Liver (tissue), 9 donors: ENCODE results near the gene PGBD5. TPM values are rescaled to one million over a fixed set of nuclear protein-coding genes. Genes with fewer than 3 reads are reported as not detected.

ENCODE experiments used
- DNase-seq: peaks from one replicate; pipeline ENCODE4 v3.0.0-alpha.2; 2017; ENCODE audit warnings: low spot score
- H3K27ac ChIP-seq, 2 donors: one replicate each; pipeline ENCODE4 v1.7.0; 2013; ENCODE audit warnings: inconsistent platforms in 2 of 2, low read length in 2 of 2, control low read depth in 1 of 2, low read depth in 1 of 2, mild to moderate bottlenecking in 1 of 2
- H3K27me3 ChIP-seq, 4 donors: one replicate each; pipeline versions ENCODE4 v1.6.1 to v1.7.0; 2013; ENCODE audit warnings: low read length in 3 of 4, inconsistent platforms in 1 of 4, mild to moderate bottlenecking in 1 of 4, moderate library complexity in 1 of 4; ENCODE audit not compliant: control insufficient read depth in 4 of 4, insufficient read depth in 4 of 4
- H3K36me3 ChIP-seq, 4 donors: one replicate each; pipeline versions ENCODE4 v1.6.1 to v1.7.0; 2013; ENCODE audit warnings: low read length in 3 of 4, mild to moderate bottlenecking in 3 of 4, low read depth in 1 of 4, moderate library complexity in 1 of 4; ENCODE audit not compliant: control insufficient read depth in 4 of 4, insufficient read depth in 3 of 4
- H3K4me1 ChIP-seq, 4 donors: one replicate each; pipeline versions ENCODE4 v1.6.1 to v1.7.0; 2013; ENCODE audit warnings: low read length in 3 of 4, mild to moderate bottlenecking in 3 of 4, moderate library complexity in 1 of 4; ENCODE audit not compliant: control insufficient read depth in 4 of 4, insufficient read depth in 4 of 4
- H3K4me3 ChIP-seq, 3 donors: one replicate each; pipeline versions ENCODE4 v1.6.1 to v1.7.0; 2013; ENCODE audit warnings: low read length in 3 of 3, control low read depth in 1 of 3, low read depth in 1 of 3, mild to moderate bottlenecking in 1 of 3
- H3K9ac ChIP-seq, 2 donors: one replicate each; pipeline ENCODE4 v1.7.0; 2013; ENCODE audit warnings: low read length in 2 of 2, mild to moderate bottlenecking in 2 of 2, moderate library complexity in 2 of 2, control low read depth in 1 of 2, low read depth in 1 of 2
- H3K9me3 ChIP-seq, 4 donors: one replicate each; pipeline versions ENCODE4 v1.6.1 to v1.7.0; 2013; ENCODE audit warnings: low read length in 3 of 4; ENCODE audit not compliant: control insufficient read depth in 4 of 4
- EGR1 ChIP-seq, 2 donors: IDR thresholded peaks; 2 replicates each; pipeline ENCODE4 v1.6.1; 2016 to 2018; ENCODE audit warnings: antibody characterized with exemption in 2 of 2, low read depth in 2 of 2
- FOXA1 ChIP-seq: IDR thresholded peaks from 2 replicates; pipeline ENCODE4 v1.6.1; 2016; ENCODE audit warnings: antibody characterized with exemption
- FOXA2 ChIP-seq: IDR thresholded peaks from 2 replicates; pipeline ENCODE4 v1.6.1; 2016; ENCODE audit warnings: antibody characterized with exemption
- GABPA ChIP-seq, 2 donors: IDR thresholded peaks in 1 of 2; conservative IDR thresholded peaks in 1 of 2; 2 replicates each; pipeline ENCODE4 v1.6.1; 2016; ENCODE audit warnings: antibody characterized with exemption in 2 of 2, mild to moderate bottlenecking in 1 of 2, moderate library complexity in 1 of 2
- HNF4A ChIP-seq, 2 donors: conservative IDR thresholded peaks; 2 replicates each; pipeline ENCODE4 v1.6.1; 2016; ENCODE audit warnings: antibody characterized with exemption in 2 of 2, mild to moderate bottlenecking in 2 of 2
- HNF4G ChIP-seq: IDR thresholded peaks from 2 replicates; pipeline ENCODE4 v1.6.1; 2016; ENCODE audit warnings: antibody characterized with exemption
- JUND ChIP-seq, 2 donors: IDR thresholded peaks; 2 replicates each; pipeline ENCODE4 v1.6.1; 2016; ENCODE audit warnings: antibody characterized with exemption in 2 of 2
- NR2F2 ChIP-seq: IDR thresholded peaks from 2 replicates; pipeline ENCODE4 v1.6.1; 2016; ENCODE audit warnings: antibody characterized with exemption
- RAD21 ChIP-seq, 2 donors: IDR thresholded peaks; 2 replicates each; pipeline ENCODE4 v1.6.1; 2016; ENCODE audit warnings: antibody characterized with exemption in 2 of 2, mild to moderate bottlenecking in 2 of 2
- RXRA ChIP-seq, 2 donors: IDR thresholded peaks; 2 replicates each; pipeline ENCODE4 v1.6.1; 2017 to 2018; ENCODE audit warnings: antibody characterized with exemption in 2 of 2, mild to moderate bottlenecking in 1 of 2
- TAF1 ChIP-seq: conservative IDR thresholded peaks from 2 replicates; pipeline ENCODE4 v1.6.1; 2016; ENCODE audit warnings: antibody characterized with exemption, mild to moderate bottlenecking
- YY1 ChIP-seq: IDR thresholded peaks from 2 replicates; pipeline ENCODE4 v1.6.1; 2016; ENCODE audit warnings: antibody characterized with exemption, mild to moderate bottlenecking
- ZBTB33 ChIP-seq: IDR thresholded peaks from 2 replicates; pipeline ENCODE4 v1.6.1; 2016; ENCODE audit warnings: antibody characterized with exemption
- WGBS: extraction: QIAGEN DNeasy Blood & Tissue Kit; methylation state at CpG from one replicate; pipeline ENCODE4 v1.1.7; 2013; 5-methylcytosine and 5-hydroxymethylcytosine counted together
- polyA plus RNA-seq, 2 donors: library from polyadenylated mRNA; stranded (reverse) in 1 of 2; unstranded in 1 of 2; fragments of 200-250 nt in 1 of 2; fragments of >200 nt in 1 of 2; fragmentation: Nextera tagmentation in 1 of 2; extraction: Ambion mirVana in 1 of 2; gene quantifications; one replicate each; pipeline versions ENCODE4 v1.2.1 to v1.2.3, GENCODE V29; 2013 to 2015
- total RNA-seq, 2 donors: library from RNA; depleted of rRNA; stranded (reverse); fragments of >200 nt; gene quantifications; one replicate each; pipeline ENCODE4 v1.2.3, GENCODE V29; 2014
- TF ChIP-seq, protein P1 (sequence below): IDR thresholded peaks from 2 replicates; pipeline ENCODE4 v1.6.1; 2016; ENCODE audit warnings: antibody characterized with exemption, mild to moderate bottlenecking
- TF ChIP-seq, protein P2 (sequence below): fragments of 150-350 bp; IDR thresholded peaks from 2 replicates; pipeline ENCODE4 v1.5.1; 2017; ENCODE audit warnings: improper control_type of control experiment, low read depth, low read length; ENCODE audit not compliant: missing input control
- TF ChIP-seq, protein P3 (sequence below): IDR thresholded peaks from 2 replicates; pipeline ENCODE4 v1.6.1; 2016; ENCODE audit warnings: antibody characterized with exemption
- TF ChIP-seq, protein P4 (sequence below): IDR thresholded peaks from 2 replicates; pipeline ENCODE4 v1.6.1; 2016; ENCODE audit warnings: antibody characterized with exemption
- donor health status: healthy.
- donor health status: healthy.
- donor health status: healthy.
- donor health status: healthy.
- donor health status: healthy.

PGBD5 gene
- total and polyA plus RNA-seq, 4 donors, result 0.88 to 5.4 (median 2.7) TPM

DNA sequence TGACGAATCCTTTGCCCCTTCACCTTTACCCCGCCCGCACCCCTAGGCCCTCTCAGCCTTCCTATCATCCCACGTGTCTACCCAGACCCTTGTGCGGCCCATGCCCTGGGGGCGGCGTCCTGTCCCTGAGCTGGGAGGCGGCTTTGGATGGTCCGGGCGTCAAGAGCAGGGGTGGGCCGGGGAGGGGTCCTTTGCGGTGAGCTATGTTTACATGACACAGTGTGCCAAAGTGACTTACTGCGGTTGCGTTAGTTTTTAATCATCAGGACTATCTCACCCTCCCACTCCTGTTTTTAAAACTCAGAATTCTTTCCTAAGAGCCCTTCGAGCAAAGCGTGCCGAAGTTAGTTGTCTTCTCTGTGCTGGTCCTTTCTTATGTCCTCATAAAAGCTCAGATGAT, 144.6 kb downstream of the PGBD5 start:
- Histone ChIP-seq H3K27me3 (no peaks in the 10 kb centered on the region), H3K9me3 (no peaks in the 10 kb centered on the region), H3K36me3 (peaks cover 9 to 46% (median 27%) of the 10 kb centered on the region in 4 donors), H3K9ac (no peak overlapping the region), H3K27ac (no peak overlapping the region), H3K4me1 (peaks cover 0 to 4% (median 0%) of the 10 kb centered on the region in 4 donors), H3K4me3 (no peak overlapping the region)
- DNase-seq, result no peak
- no peak for TF ChIP-seq GABPA (IDR thresholded peaks at IDR 0.05 in 1 of 2, conservative IDR thresholded peaks at IDR 0.05 in 1 of 2)
- 85% methylated on average over 17 of the region's 17 CpGs for WGBS

DNA sequence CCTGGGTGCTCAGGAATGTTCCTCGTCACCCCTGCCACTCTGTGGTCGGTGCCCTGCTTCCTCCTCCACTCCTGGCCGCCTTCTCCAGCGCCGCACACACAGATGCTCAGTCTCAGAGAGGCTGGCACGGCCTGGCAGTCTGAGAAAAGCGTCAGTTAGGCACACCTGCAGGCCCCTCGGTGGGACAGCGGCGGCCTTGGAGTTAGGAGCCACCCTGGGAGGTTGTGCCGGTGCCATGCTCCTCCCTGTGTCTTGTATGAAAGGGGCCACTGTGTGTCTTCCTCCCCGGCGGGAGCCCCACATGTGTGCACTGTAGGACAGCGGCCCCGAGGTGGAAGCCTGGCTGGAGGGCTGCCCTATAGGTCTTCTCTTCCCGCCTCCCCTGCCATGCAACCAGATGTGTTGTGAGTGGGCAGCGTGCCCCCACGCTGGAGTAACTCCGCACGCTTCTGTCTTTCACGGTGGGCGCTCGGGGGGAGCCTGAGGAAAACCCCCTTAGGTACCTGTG, 145.2 kb downstream of the PGBD5 start:
- H3K36me3 ChIP-seq, result peaks cover 9 to 52% (median 33%) of the 10 kb centered on the region in 4 donors
- H3K9ac ChIP-seq, result no peak overlapping the region
- H3K9me3 ChIP-seq, result no peaks in the 10 kb centered on the region
- no peak overlapping the region for H3K4me3 ChIP-seq
- no peak for DNase-seq
- H3K4me1 ChIP-seq, result peaks cover 0 to 4% (median 0%) of the 10 kb centered on the region in 4 donors
- no peaks in the 10 kb centered on the region for H3K27me3 ChIP-seq
- TF ChIP-seq TAF1, result no peak
- no peak for TF ChIP-seq ZBTB33
- no peak for TF ChIP-seq NR2F2
- H3K27ac ChIP-seq, result no peak overlapping the region
- 85% methylated on average over 23 of the region's 23 CpGs for WGBS

DNA sequence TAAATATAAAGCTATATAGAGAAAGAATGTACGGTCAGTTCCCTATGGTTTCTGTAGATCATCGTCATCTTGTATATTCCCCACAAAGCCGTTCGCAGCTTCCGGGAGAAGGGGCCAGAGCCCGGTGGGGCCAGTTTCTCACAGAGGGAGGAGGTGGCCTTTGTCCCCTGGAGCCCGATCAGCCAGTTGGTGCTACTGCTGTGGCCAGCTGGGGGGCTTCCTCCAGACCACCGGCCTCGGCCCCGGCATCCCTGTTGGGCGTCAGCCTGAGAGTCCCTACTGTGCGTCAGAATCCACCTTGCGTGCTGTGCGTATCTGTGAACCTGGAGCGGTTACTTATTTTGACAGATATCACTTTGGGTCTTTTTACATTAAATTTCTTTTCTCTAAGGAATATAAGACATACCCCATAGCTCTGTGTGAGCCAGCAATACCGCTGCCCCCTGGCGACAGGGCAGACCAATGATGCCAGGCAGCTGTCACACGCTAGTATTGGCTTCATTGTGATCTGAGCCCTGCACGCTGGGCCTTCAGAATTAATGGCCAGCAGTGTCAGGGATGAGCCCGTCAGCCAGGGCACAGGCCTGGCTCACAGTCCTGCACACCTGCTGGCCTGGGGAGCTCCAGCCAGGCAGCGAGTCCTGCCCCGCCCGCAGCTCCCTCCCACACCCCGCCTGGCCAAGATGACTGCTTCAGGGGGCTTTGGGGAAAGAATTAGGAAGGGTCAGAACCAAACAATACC, 145.9 kb downstream of the PGBD5 start:
- 96% methylated on average over 24 of the region's 24 CpGs for WGBS
- H3K36me3 ChIP-seq, result peaks cover 9 to 57% (median 36%) of the 10 kb centered on the region in 4 donors
- no peak overlapping the region for H3K9ac ChIP-seq
- H3K27ac ChIP-seq, result no peak overlapping the region
- H3K9me3 ChIP-seq, result no peaks in the 10 kb centered on the region
- no peaks in the 10 kb centered on the region for H3K27me3 ChIP-seq
- DNase-seq, result no peak
- peaks cover 0 to 4% (median 0%) of the 10 kb centered on the region in 4 donors for H3K4me1 ChIP-seq
- H3K4me3 ChIP-seq, result no peak overlapping the region
- TF ChIP-seq, protein P1, sequence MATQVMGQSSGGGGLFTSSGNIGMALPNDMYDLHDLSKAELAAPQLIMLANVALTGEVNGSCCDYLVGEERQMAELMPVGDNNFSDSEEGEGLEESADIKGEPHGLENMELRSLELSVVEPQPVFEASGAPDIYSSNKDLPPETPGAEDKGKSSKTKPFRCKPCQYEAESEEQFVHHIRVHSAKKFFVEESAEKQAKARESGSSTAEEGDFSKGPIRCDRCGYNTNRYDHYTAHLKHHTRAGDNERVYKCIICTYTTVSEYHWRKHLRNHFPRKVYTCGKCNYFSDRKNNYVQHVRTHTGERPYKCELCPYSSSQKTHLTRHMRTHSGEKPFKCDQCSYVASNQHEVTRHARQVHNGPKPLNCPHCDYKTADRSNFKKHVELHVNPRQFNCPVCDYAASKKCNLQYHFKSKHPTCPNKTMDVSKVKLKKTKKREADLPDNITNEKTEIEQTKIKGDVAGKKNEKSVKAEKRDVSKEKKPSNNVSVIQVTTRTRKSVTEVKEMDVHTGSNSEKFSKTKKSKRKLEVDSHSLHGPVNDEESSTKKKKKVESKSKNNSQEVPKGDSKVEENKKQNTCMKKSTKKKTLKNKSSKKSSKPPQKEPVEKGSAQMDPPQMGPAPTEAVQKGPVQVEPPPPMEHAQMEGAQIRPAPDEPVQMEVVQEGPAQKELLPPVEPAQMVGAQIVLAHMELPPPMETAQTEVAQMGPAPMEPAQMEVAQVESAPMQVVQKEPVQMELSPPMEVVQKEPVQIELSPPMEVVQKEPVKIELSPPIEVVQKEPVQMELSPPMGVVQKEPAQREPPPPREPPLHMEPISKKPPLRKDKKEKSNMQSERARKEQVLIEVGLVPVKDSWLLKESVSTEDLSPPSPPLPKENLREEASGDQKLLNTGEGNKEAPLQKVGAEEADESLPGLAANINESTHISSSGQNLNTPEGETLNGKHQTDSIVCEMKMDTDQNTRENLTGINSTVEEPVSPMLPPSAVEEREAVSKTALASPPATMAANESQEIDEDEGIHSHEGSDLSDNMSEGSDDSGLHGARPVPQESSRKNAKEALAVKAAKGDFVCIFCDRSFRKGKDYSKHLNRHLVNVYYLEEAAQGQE, result no peak
- TF ChIP-seq GABPA (IDR thresholded peaks at IDR 0.05 in 1 of 2, conservative IDR thresholded peaks at IDR 0.05 in 1 of 2) (no peak), RXRA (IDR thresholded peaks at IDR 0.05) (no peak), TAF1 (no peak), RAD21 (IDR thresholded peaks at IDR 0.05) (no peak), JUND (IDR thresholded peaks at IDR 0.05) (no peak), EGR1 (IDR thresholded peaks at IDR 0.05; ENCODE audit: low read depth in 2 of 2) (no peak), HNF4G (no peak), ZBTB33 (no peak), FOXA2 (no peak), FOXA1 (no peak), YY1 (no peak), HNF4A (conservative IDR thresholded peaks at IDR 0.05) (no peak), NR2F2 (no peak)
- TF ChIP-seq, protein P2, sequence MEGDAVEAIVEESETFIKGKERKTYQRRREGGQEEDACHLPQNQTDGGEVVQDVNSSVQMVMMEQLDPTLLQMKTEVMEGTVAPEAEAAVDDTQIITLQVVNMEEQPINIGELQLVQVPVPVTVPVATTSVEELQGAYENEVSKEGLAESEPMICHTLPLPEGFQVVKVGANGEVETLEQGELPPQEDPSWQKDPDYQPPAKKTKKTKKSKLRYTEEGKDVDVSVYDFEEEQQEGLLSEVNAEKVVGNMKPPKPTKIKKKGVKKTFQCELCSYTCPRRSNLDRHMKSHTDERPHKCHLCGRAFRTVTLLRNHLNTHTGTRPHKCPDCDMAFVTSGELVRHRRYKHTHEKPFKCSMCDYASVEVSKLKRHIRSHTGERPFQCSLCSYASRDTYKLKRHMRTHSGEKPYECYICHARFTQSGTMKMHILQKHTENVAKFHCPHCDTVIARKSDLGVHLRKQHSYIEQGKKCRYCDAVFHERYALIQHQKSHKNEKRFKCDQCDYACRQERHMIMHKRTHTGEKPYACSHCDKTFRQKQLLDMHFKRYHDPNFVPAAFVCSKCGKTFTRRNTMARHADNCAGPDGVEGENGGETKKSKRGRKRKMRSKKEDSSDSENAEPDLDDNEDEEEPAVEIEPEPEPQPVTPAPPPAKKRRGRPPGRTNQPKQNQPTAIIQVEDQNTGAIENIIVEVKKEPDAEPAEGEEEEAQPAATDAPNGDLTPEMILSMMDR, result no peak
- TF ChIP-seq, protein P3, sequence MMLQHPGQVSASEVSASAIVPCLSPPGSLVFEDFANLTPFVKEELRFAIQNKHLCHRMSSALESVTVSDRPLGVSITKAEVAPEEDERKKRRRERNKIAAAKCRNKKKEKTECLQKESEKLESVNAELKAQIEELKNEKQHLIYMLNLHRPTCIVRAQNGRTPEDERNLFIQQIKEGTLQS, result no peak
- TF ChIP-seq, protein P4, sequence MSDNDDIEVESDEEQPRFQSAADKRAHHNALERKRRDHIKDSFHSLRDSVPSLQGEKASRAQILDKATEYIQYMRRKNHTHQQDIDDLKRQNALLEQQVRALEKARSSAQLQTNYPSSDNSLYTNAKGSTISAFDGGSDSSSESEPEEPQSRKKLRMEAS, result no peak
